ENCODE measurements around the gene TMEM270. TPM values are rescaled to one million over a fixed set of nuclear protein-coding genes. Genes with fewer than 3 reads are reported as not detected.

The TMEM270 gene
- total RNA-seq, 4 donors from 2014 or later = not detected

GRCh38 chr7:73887762-73888161 is 26.8 kb downstream of the TMEM270 start:
- TF ChIP-seq POLR2A (IDR thresholded peaks at IDR 0.05) (no peak), CTCF (IDR thresholded peaks at IDR 0.05) (no peak)
- intact Hi-C loops (cut with DNase I) = no loop called here
- no peak for DNase-seq
- 80 to 91% methylated on average over 1 to 5 of the region's 5 CpGs for WGBS, 2 donors
- no peaks in the 10 kb centered on the region for H3K9me3 ChIP-seq
- no peak overlapping the region for H3K4me3 ChIP-seq
- peaks cover 9 to 40% (median 23%) of the 10 kb centered on the region in 3 donors for H3K4me1 ChIP-seq
- peaks cover 0 to 23% (median 0%) of the 10 kb centered on the region in 4 donors for H3K27me3 ChIP-seq
- no peaks in the 10 kb centered on the region for H3K36me3 ChIP-seq
- H3K27ac ChIP-seq = peak overlapping the region in 1 of 4 donors; percentile 89

GRCh38 chr7:73888959-73889358 is 28.0 kb downstream of the TMEM270 start:
- Histone ChIP-seq H3K27me3 (peaks cover 0 to 31% (median 0%) of the 10 kb centered on the region in 4 donors), H3K4me1 (peaks cover 9 to 52% (median 34%) of the 10 kb centered on the region in 3 donors), H3K36me3 (no peaks in the 10 kb centered on the region), H3K4me3 (no peak overlapping the region), H3K9me3 (no peaks in the 10 kb centered on the region), H3K27ac (no peak overlapping the region)
- intact Hi-C loops (cut with DNase I) = no loop called here
- TF ChIP-seq POLR2A (IDR thresholded peaks at IDR 0.05) (no peak), CTCF (IDR thresholded peaks at IDR 0.05) (no peak)
- no peak for DNase-seq
- WGBS, 2 donors = 67 to 77% methylated on average over 6 of the region's 6 CpGs

- H3K27ac ChIP-seq = peak overlapping the region in 3 of 4 donors; percentile 52 to 80 (median 79)
- no peaks in the 10 kb centered on the region for H3K36me3 ChIP-seq
- H3K4me1 ChIP-seq = peaks cover 9 to 65% (median 37%) of the 10 kb centered on the region in 3 donors
- H3K27me3 ChIP-seq = peaks cover 0 to 31% (median 0%) of the 10 kb centered on the region in 4 donors
- H3K4me3 ChIP-seq = no peak overlapping the region
- TF ChIP-seq POLR2A (IDR thresholded peaks at IDR 0.05) = no peak
- no peak for TF ChIP-seq CTCF (IDR thresholded peaks at IDR 0.05)
- intact Hi-C loops (cut with DNase I) = loop anchor here (10.0 kb wide), 1 partner anchor 134 kb away; the partner anchor contains the start of gene ELN
- DNase-seq = no peak
- no peaks in the 10 kb centered on the region for H3K9me3 ChIP-seq
- 88 to 92% methylated on average over 9 to 16 of the region's 16 CpGs for WGBS, 2 donors
These were observed 29.7 kb downstream of the TMEM270 start for GRCh38 chr7:73890555-73891147.

GRCh38 chr7:73891178-73891885 is 30.4 kb downstream of the TMEM270 start:
- TF ChIP-seq CTCF (IDR thresholded peaks at IDR 0.05) = no peak
- TF ChIP-seq POLR2A (IDR thresholded peaks at IDR 0.05) = no peak
- Histone ChIP-seq H3K36me3 (no peaks in the 10 kb centered on the region), H3K27me3 (peaks cover 0 to 25% (median 0%) of the 10 kb centered on the region in 4 donors), H3K9me3 (no peaks in the 10 kb centered on the region), H3K4me3 (no peak overlapping the region), H3K4me1 (peaks cover 6 to 62% (median 34%) of the 10 kb centered on the region in 3 donors), H3K27ac (peak overlapping the region in 3 of 4 donors; percentile 52 to 80 (median 79))
- no peak for DNase-seq
- WGBS, 2 donors = 68 to 80% methylated on average over 13 to 14 of the region's 16 CpGs
- intact Hi-C loops (cut with DNase I) = loop anchor here (10.0 kb wide), 1 partner anchor 133 kb away; the partner anchor contains the start of gene ELN
